ENCODE measurements around the gene SPATA19.

The SPATA19 gene

GRCh38 chr11:133814588-133815100 is 30.7 kb downstream of the SPATA19 start:
- no peak overlapping the region for H3K4me3 ChIP-seq (ENCODE audit: low read length)
- H3K27me3 ChIP-seq (ENCODE audit: insufficient read depth, low read length): 0 out of 2 replicates have a peak, but pooled peaks cover 4% of the 10 kb centered on the region
- no peak overlapping the region for H3K27ac ChIP-seq (ENCODE audit: low read length)
- peaks cover 25% of the 10 kb centered on the region for H3K4me1 ChIP-seq (ENCODE audit: insufficient read depth, low read length)
- no peak overlapping the region for H3K9ac ChIP-seq (ENCODE audit: low read depth, low read length)
- H3K9me3 ChIP-seq (ENCODE audit: insufficient read depth, low read depth, low read length): no peaks in the 10 kb centered on the region
- H3K36me3 ChIP-seq (ENCODE audit: insufficient read depth, low read depth, low read length): no peaks in the 10 kb centered on the region

GRCh38 chr11:133811850-133812685 is 33.2 kb downstream of the SPATA19 start:
- no peaks in the 10 kb centered on the region for H3K9me3 ChIP-seq (ENCODE audit: insufficient read depth, low read depth, low read length)
- peaks cover 31% of the 10 kb centered on the region for H3K4me1 ChIP-seq (ENCODE audit: insufficient read depth, low read length)
- no peaks in the 10 kb centered on the region for H3K36me3 ChIP-seq (ENCODE audit: insufficient read depth, low read depth, low read length)
- no peak overlapping the region for H3K4me3 ChIP-seq (ENCODE audit: low read length)
- 0 out of 2 replicates have a peak, but pooled peaks cover 9% of the 10 kb centered on the region for H3K27me3 ChIP-seq (ENCODE audit: insufficient read depth, low read length)
- H3K27ac ChIP-seq (ENCODE audit: low read length): no peak overlapping the region
- H3K9ac ChIP-seq (ENCODE audit: low read depth, low read length): no peak overlapping the region

GRCh38 chr11:133810766-133811165 is 34.5 kb downstream of the SPATA19 start:
- Histone ChIP-seq H3K4me3 (ENCODE audit: low read length) (no peak overlapping the region), H3K4me1 (ENCODE audit: insufficient read depth, low read length) (peaks cover 31% of the 10 kb centered on the region), H3K9me3 (ENCODE audit: insufficient read depth, low read depth, low read length) (no peaks in the 10 kb centered on the region), H3K27me3 (ENCODE audit: insufficient read depth, low read length) (0 out of 2 replicates have a peak, but pooled peaks cover 9% of the 10 kb centered on the region), H3K36me3 (ENCODE audit: insufficient read depth, low read depth, low read length) (no peaks in the 10 kb centered on the region), H3K9ac (ENCODE audit: low read depth, low read length) (no peak overlapping the region), H3K27ac (ENCODE audit: low read length) (no peak overlapping the region)

GRCh38 chr11:133809569-133810491 is 35.5 kb downstream of the SPATA19 start:
- H3K9me3 ChIP-seq (ENCODE audit: insufficient read depth, low read depth, low read length): no peaks in the 10 kb centered on the region

GRCh38 chr11:133808393-133809140 is 36.7 kb downstream of the SPATA19 start:
- Histone ChIP-seq H3K9ac (ENCODE audit: low read depth, low read length) (no peak overlapping the region), H3K9me3 (ENCODE audit: insufficient read depth, low read depth, low read length) (no peaks in the 10 kb centered on the region), H3K36me3 (ENCODE audit: insufficient read depth, low read depth, low read length) (no peaks in the 10 kb centered on the region), H3K4me1 (ENCODE audit: insufficient read depth, low read length) (peaks cover 31% of the 10 kb centered on the region), H3K27me3 (ENCODE audit: insufficient read depth, low read length) (0 out of 2 replicates have a peak, but pooled peaks cover 9% of the 10 kb centered on the region), H3K27ac (ENCODE audit: low read length) (no peak overlapping the region), H3K4me3 (ENCODE audit: low read length) (no peak overlapping the region)

More at GRCh38 chr11:133809569-133810491, 35.5 kb downstream of the SPATA19 start:
- no peak overlapping the region for H3K9ac ChIP-seq (ENCODE audit: low read depth, low read length)
- no peak overlapping the region for H3K27ac ChIP-seq (ENCODE audit: low read length)
- no peak overlapping the region for H3K4me3 ChIP-seq (ENCODE audit: low read length)
- peaks cover 31% of the 10 kb centered on the region for H3K4me1 ChIP-seq (ENCODE audit: insufficient read depth, low read length)
- no peaks in the 10 kb centered on the region for H3K36me3 ChIP-seq (ENCODE audit: insufficient read depth, low read depth, low read length)
- 0 out of 2 replicates have a peak, but pooled peaks cover 9% of the 10 kb centered on the region for H3K27me3 ChIP-seq (ENCODE audit: insufficient read depth, low read length)

- Histone ChIP-seq H3K4me1 (ENCODE audit: insufficient read depth, low read length) (no peaks in the 10 kb centered on the region), H3K9me3 (ENCODE audit: insufficient read depth, low read depth, low read length) (no peaks in the 10 kb centered on the region), H3K4me3 (ENCODE audit: low read length) (no peak overlapping the region), H3K27me3 (ENCODE audit: insufficient read depth, low read length) (no peaks in the 10 kb centered on the region), H3K9ac (ENCODE audit: low read depth, low read length) (no peak overlapping the region), H3K27ac (ENCODE audit: low read length) (no peak overlapping the region), H3K36me3 (ENCODE audit: insufficient read depth, low read depth, low read length) (no peaks in the 10 kb centered on the region)
These were observed 42.3 kb downstream of the SPATA19 start for GRCh38 chr11:133803026-133803425.

- Histone ChIP-seq H3K9ac (ENCODE audit: low read depth, low read length) (no peak overlapping the region), H3K27ac (ENCODE audit: low read length) (no peak overlapping the region), H3K36me3 (ENCODE audit: insufficient read depth, low read depth, low read length) (no peaks in the 10 kb centered on the region), H3K4me1 (ENCODE audit: insufficient read depth, low read length) (no peaks in the 10 kb centered on the region), H3K9me3 (ENCODE audit: insufficient read depth, low read depth, low read length) (no peaks in the 10 kb centered on the region), H3K4me3 (ENCODE audit: low read length) (no peak overlapping the region), H3K27me3 (ENCODE audit: insufficient read depth, low read length) (no peaks in the 10 kb centered on the region)
These were observed 44.0 kb downstream of the SPATA19 start for GRCh38 chr11:133801356-133801755.

GRCh38 chr11:133800666-133801065 is 44.6 kb downstream of the SPATA19 start:
- H3K4me3 ChIP-seq (ENCODE audit: low read length): no peak overlapping the region
- H3K27ac ChIP-seq (ENCODE audit: low read length): no peak overlapping the region
- no peaks in the 10 kb centered on the region for H3K9me3 ChIP-seq (ENCODE audit: insufficient read depth, low read depth, low read length)
- H3K9ac ChIP-seq (ENCODE audit: low read depth, low read length): no peak overlapping the region
- H3K4me1 ChIP-seq (ENCODE audit: insufficient read depth, low read length): no peaks in the 10 kb centered on the region
- H3K27me3 ChIP-seq (ENCODE audit: insufficient read depth, low read length): no peaks in the 10 kb centered on the region
- no peaks in the 10 kb centered on the region for H3K36me3 ChIP-seq (ENCODE audit: insufficient read depth, low read depth, low read length)

- no peaks in the 10 kb centered on the region for H3K4me1 ChIP-seq (ENCODE audit: insufficient read depth, low read length)
- H3K27ac ChIP-seq (ENCODE audit: low read length): no peak overlapping the region
- no peaks in the 10 kb centered on the region; the same call in 1 of the 2 replicates for H3K9me3 ChIP-seq (ENCODE audit: insufficient read depth, low read depth, low read length)
- H3K4me3 ChIP-seq (ENCODE audit: low read length): no peak overlapping the region
- no peaks in the 10 kb centered on the region for H3K36me3 ChIP-seq (ENCODE audit: insufficient read depth, low read depth, low read length)
- no peak overlapping the region for H3K9ac ChIP-seq (ENCODE audit: low read depth, low read length)
- H3K27me3 ChIP-seq (ENCODE audit: insufficient read depth, low read length): no peaks in the 10 kb centered on the region
These were observed 47.8 kb downstream of the SPATA19 start for GRCh38 chr11:133797554-133797953.

- no peaks in the 10 kb centered on the region; the same call in 1 of the 2 replicates for H3K9me3 ChIP-seq (ENCODE audit: insufficient read depth, low read depth, low read length)
- no peak overlapping the region for H3K4me3 ChIP-seq (ENCODE audit: low read length)
- no peak overlapping the region for H3K27ac ChIP-seq (ENCODE audit: low read length)
- H3K27me3 ChIP-seq (ENCODE audit: insufficient read depth, low read length): no peaks in the 10 kb centered on the region
- no peak overlapping the region for H3K9ac ChIP-seq (ENCODE audit: low read depth, low read length)
- no peaks in the 10 kb centered on the region for H3K36me3 ChIP-seq (ENCODE audit: insufficient read depth, low read depth, low read length)
- H3K4me1 ChIP-seq (ENCODE audit: insufficient read depth, low read length): no peaks in the 10 kb centered on the region
These were observed 49.1 kb downstream of the SPATA19 start for GRCh38 chr11:133796043-133796795.
